Subcutaneous abdominal adipose tissue (tissue), 5 donors: Measurements from ENCODE around the gene ZEB1.

Source experiments
- H3K27ac ChIP-seq: one replicate; pipeline ENCODE4 v1.7.0; 2013; ENCODE audit warnings: low read depth, mild to moderate bottlenecking, inconsistent platforms, low read length, moderate library complexity
- H3K27me3 ChIP-seq, 5 donors: one replicate each; pipeline ENCODE4 v1.7.0; 2013; ENCODE audit warnings: low read length in 5 of 5, inconsistent platforms in 1 of 5; ENCODE audit not compliant: control insufficient read depth in 5 of 5, insufficient read depth in 4 of 5
- H3K36me3 ChIP-seq, 5 donors: one replicate each; pipeline ENCODE4 v1.7.0; 2013; ENCODE audit warnings: low read length in 5 of 5; ENCODE audit not compliant: control insufficient read depth in 5 of 5, insufficient read depth in 5 of 5
- H3K4me1 ChIP-seq, 5 donors: one replicate each; pipeline ENCODE4 v1.7.0; 2013; ENCODE audit warnings: low read length in 5 of 5, mild to moderate bottlenecking in 3 of 5, moderate library complexity in 1 of 5; ENCODE audit not compliant: control insufficient read depth in 5 of 5, insufficient read depth in 5 of 5
- H3K4me3 ChIP-seq, 5 donors: one replicate each; pipeline ENCODE4 v1.7.0; 2013; ENCODE audit warnings: low read length in 5 of 5, low read depth in 1 of 5
- H3K9ac ChIP-seq, 5 donors: one replicate each; pipeline ENCODE4 v1.7.0; 2013; ENCODE audit warnings: low read length in 5 of 5, mild to moderate bottlenecking in 4 of 5, moderate library complexity in 3 of 5
- H3K9me3 ChIP-seq, 5 donors: one replicate each; pipeline ENCODE4 v1.7.0; 2013; ENCODE audit warnings: low read length in 5 of 5; ENCODE audit not compliant: control insufficient read depth in 5 of 5
- donor health status: healthy.
- donor health status: healthy.
- donor health status: healthy.
- donor health status: healthy.
- donor health status: healthy.

The ZEB1 gene

DNA sequence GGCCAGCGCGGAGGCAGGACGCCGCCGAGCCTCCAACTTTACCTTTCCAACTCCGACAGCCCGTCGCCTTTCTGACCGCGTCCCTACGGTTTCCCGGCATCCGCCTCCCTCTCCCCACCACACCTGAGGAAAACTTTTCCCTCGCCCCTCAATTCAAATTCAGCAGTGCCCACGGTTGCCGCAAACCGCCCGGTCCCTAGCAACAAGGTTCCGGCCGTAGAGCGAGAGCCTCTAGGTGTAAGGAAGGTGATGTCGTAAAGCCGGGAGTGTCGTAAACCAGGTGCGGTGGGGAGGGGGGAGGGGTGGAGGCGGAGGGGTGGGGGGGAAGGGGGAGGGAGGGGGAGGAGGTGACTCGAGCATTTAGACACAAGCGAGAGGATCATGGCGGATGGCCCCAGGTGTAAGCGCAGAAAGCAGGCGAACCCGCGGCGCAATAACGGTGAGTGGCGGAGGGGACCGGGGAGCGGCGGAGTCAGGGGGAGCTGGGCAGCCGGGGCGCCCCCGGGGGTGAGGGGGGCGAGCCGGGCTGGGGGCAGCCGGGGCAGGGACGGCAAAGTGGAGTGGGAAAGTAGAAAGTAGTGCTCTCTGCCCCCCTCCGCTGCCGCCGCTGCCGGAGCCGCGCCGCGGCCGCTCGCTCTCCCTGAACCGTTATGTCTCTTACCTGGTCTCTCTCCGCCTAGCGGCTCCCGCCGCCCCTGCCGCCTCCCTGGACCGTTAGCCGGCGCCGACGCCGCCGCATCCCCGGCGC lies at the start of gene ZEB1:
TSS of gene ZEB1 (plus strand) at position 363 of the 748 bp plus-strand sequence. CDS start at position 382, 19 bp downstream.
- H3K9ac ChIP-seq, result peak within 1 kb of the TSS in 4 of 5 donors; percentile 77 to 89 (median 84)
- no peaks in the 10 kb centered on the region for H3K27me3 ChIP-seq
- peak within 1 kb of the TSS; percentile 89 to 93 (median 92) for H3K4me3 ChIP-seq
- peak within 1 kb of the TSS; percentile 89 for H3K27ac ChIP-seq
- H3K9me3 ChIP-seq, result no peaks in the 10 kb centered on the region
- H3K36me3 ChIP-seq, result no peaks in the 10 kb centered on the region
- H3K4me1 ChIP-seq, result peaks cover 0 to 51% (median 44%) of the 10 kb centered on the region in 5 donors

DNA sequence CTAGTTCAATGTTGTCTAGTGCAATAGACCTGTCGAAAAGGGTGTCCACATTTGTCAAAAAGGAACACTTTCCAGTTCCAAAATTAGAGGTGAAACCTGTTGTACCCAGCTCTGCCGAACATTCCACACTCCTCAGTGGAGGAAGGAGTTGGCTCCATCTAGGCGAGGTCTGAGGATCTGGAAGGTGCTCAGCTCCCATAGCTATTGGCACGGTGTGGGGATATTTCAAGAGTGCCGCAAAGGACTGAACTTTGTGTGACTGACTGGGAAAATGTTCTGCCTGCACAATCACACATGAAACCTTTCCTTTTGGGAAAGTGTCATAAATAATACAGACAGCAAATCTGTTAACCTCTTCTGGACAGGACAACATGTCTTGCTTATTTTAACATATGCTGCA lies 48.1 kb upstream of the ZEB1 start:
- peaks cover 0 to 14% (median 10%) of the 10 kb centered on the region in 5 donors for H3K4me1 ChIP-seq
- H3K9me3 ChIP-seq, result peaks cover 0 to 4% (median 0%) of the 10 kb centered on the region in 5 donors
- no peaks in the 10 kb centered on the region for H3K36me3 ChIP-seq
- H3K4me3 ChIP-seq, result no peak overlapping the region
- no peak overlapping the region for H3K9ac ChIP-seq
- no peaks in the 10 kb centered on the region for H3K27me3 ChIP-seq
- no peak overlapping the region for H3K27ac ChIP-seq

DNA sequence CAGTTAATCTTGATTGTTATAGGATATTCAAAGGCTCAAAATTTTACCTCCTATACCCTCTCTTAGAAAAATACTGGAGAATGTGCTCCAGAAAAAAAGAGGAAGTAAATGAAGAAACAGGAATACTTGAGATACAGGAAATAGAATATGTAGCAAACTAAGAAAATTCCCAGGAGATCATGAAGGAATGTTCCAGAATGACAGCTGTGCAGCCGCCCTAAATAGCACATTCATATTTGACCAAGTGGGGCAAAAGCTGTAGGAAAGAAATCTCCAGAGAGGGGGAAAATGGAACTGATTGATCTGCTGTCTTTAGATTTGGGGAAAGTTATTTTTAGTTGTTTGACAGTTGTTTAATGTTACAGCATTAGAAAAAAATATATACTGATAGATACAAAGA lies 46.2 kb upstream of the ZEB1 start:
- Histone ChIP-seq H3K9ac (no peak overlapping the region), H3K4me1 (peaks cover 0 to 14% (median 10%) of the 10 kb centered on the region in 5 donors), H3K27me3 (no peaks in the 10 kb centered on the region), H3K27ac (no peak overlapping the region), H3K9me3 (peaks cover 0 to 4% (median 0%) of the 10 kb centered on the region in 5 donors), H3K36me3 (no peaks in the 10 kb centered on the region), H3K4me3 (no peak overlapping the region)

DNA sequence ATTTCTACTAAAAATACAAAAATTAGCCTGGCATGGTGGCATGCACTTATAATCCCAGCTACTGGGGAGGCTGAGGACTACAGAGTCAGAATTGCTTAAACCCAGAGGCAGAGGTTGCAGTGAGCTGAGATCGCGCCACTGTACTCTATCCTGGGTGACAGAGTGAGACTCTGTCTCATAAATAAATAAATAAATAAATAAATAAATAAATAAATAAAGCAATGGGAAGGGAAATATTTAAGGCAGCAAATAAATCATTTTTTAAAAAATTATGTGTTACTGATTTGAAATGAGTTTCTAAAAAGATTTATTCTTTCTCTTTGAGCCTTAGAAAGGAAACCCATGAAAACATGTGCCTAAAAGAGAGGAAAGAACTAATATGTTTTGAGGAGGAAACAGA lies 45.2 kb upstream of the ZEB1 start:
- peaks cover 0 to 4% (median 0%) of the 10 kb centered on the region in 5 donors for H3K9me3 ChIP-seq
- H3K27me3 ChIP-seq, result no peaks in the 10 kb centered on the region
- H3K4me3 ChIP-seq, result no peak overlapping the region
- no peak overlapping the region for H3K27ac ChIP-seq
- no peak overlapping the region for H3K9ac ChIP-seq
- peaks cover 0 to 6% (median 4%) of the 10 kb centered on the region in 5 donors for H3K4me1 ChIP-seq
- no peaks in the 10 kb centered on the region for H3K36me3 ChIP-seq

DNA sequence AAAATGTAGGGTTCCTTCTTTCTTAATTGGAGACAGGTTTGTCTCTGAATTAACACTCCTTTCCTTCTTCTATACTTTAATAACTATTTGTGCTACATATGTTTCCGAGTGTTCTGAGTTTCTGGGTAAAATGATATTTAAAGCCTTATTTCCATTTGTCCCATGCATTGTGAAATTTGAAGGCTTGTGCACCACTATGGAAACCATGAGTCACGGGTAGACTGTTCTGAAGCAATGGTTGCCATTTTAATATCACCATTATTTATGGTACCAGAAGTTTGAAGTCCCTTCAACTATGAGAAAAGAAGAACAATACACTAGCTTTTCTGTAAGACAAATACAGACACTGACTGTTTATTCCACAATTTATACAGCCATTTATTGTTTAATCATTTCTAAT lies 44.7 kb upstream of the ZEB1 start:
- Histone ChIP-seq H3K9ac (no peak overlapping the region), H3K4me3 (no peak overlapping the region), H3K36me3 (no peaks in the 10 kb centered on the region), H3K4me1 (peaks cover 0 to 4% (median 0%) of the 10 kb centered on the region in 5 donors), H3K9me3 (peaks cover 0 to 4% (median 0%) of the 10 kb centered on the region in 5 donors), H3K27me3 (no peaks in the 10 kb centered on the region), H3K27ac (no peak overlapping the region)

DNA sequence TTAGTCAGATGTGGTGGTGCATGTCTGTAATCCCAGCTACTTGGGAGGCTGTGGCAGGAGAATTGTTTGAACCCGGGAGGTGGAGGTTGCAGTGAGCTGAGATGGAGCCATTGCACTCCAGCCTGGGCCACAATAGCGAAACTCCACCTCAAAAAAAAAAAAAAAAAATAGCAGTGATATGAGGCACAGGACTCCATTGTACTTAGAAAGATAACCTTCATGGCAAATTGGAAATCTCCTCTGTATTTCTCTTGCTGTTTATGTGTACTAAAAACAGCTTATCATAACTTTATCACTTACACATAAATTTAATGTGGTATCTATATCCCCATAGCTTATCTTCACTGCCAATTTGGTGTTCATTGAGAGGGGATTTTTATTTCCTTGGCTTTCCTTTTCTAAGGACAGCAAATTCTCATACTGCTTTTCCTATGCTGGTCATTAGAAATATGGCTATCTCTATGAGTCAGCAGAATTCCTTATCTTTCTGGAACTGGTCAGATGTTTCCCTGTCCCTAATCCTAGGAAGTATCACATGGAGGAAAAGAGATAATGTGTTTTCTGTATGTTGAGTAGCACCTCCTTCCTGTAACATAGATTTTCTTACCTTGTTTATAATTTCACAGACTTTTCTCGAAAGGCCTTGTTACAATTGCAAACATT lies 40.6 kb upstream of the ZEB1 start:
- Histone ChIP-seq H3K27ac (no peak overlapping the region), H3K9ac (no peak overlapping the region), H3K36me3 (no peaks in the 10 kb centered on the region), H3K27me3 (no peaks in the 10 kb centered on the region), H3K9me3 (peaks cover 0 to 2% (median 0%) of the 10 kb centered on the region in 5 donors), H3K4me1 (no peaks in the 10 kb centered on the region), H3K4me3 (no peak overlapping the region)

DNA sequence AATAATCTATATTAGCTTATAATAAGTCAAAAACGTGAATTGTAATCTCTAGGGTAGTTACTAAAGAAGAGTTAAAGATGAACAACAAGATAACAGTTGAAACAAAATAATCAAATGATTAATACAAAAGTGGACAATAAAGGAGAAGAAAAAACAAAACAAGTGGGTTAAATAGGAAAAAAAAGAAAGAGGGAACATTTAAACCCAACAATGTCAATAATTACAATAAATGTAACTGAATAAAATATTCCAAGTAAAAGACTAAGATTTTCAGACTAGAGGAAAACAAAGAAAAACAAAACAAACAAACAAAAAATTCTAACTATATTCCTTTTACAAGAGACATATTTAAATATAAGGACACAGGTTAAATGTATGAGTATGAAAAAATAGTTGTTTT lies 38.0 kb upstream of the ZEB1 start:
- H3K9ac ChIP-seq, result no peak overlapping the region
- no peaks in the 10 kb centered on the region for H3K4me1 ChIP-seq
- H3K27ac ChIP-seq, result no peak overlapping the region
- no peak overlapping the region for H3K4me3 ChIP-seq
- H3K27me3 ChIP-seq, result no peaks in the 10 kb centered on the region
- no peaks in the 10 kb centered on the region for H3K36me3 ChIP-seq
- H3K9me3 ChIP-seq, result peaks cover 0 to 2% (median 0%) of the 10 kb centered on the region in 5 donors

DNA sequence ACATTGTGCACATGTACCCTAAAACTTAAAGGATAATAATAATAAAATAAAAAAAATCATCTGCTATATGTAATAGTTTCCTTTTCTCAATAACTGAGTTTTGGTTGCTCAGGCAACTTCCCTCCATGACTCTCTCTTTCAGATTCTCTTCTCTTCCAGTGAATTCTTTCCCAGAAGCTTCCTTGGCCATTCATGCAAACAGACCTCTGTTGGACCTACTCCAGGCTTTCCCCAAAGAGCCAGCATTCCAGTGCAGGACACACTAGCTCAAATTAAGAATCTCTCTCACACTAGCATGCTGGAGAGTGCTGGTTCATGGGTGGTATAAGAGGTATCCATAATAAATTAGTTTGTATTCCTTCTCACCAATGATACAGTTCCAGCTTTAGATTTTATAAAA lies 31.0 kb upstream of the ZEB1 start:
- no peak overlapping the region for H3K27ac ChIP-seq
- H3K4me1 ChIP-seq, result no peaks in the 10 kb centered on the region
- no peaks in the 10 kb centered on the region for H3K9me3 ChIP-seq
- no peak overlapping the region for H3K9ac ChIP-seq
- H3K27me3 ChIP-seq, result no peaks in the 10 kb centered on the region
- H3K4me3 ChIP-seq, result no peak overlapping the region
- H3K36me3 ChIP-seq, result no peaks in the 10 kb centered on the region

DNA sequence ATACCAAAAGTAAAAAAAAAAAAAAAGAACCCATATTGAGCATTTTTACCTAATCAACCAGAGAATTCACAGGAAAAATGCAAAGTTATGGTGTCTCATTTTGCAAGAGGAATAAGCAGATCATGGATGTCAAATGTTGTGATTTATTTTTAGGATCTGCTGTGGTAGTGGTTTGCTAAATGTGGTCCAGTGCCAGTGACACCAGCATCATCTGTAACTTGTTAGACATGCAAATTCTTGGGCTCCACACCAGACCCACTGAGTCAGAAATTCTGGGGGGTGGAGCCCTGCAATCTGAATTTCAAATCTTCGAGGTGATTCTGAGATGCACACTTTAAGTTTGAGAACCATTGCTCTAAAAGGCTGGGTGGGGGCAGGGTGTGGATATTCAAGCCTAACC lies 30.1 kb upstream of the ZEB1 start:
- H3K9ac ChIP-seq, result no peak overlapping the region
- H3K27me3 ChIP-seq, result no peaks in the 10 kb centered on the region
- no peaks in the 10 kb centered on the region for H3K9me3 ChIP-seq
- no peaks in the 10 kb centered on the region for H3K36me3 ChIP-seq
- no peak overlapping the region for H3K27ac ChIP-seq
- H3K4me1 ChIP-seq, result no peaks in the 10 kb centered on the region
- H3K4me3 ChIP-seq, result no peak overlapping the region

DNA sequence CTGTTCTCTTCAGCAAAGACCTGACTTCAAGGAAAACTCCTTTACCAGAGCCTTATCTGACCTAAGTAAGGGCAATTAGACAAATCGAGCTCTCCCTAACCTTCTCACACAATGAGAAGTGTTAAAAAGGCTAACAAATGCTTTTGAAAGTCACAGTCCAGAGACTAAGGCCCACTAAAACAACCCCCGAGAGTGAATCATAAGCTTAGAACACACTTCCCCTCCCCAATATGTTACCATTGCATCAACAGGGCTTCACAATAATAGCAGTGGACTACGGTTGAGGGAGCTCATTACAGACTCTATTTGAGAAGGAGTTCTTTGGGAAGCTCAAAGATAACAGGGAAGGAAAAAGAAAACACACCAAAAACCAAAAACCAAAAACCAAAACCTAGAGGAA lies 28.6 kb upstream of the ZEB1 start:
- no peak overlapping the region for H3K4me3 ChIP-seq
- H3K9ac ChIP-seq, result no peak overlapping the region
- H3K36me3 ChIP-seq, result no peaks in the 10 kb centered on the region
- no peak overlapping the region for H3K27ac ChIP-seq
- no peaks in the 10 kb centered on the region for H3K4me1 ChIP-seq
- no peaks in the 10 kb centered on the region for H3K27me3 ChIP-seq
- no peaks in the 10 kb centered on the region for H3K9me3 ChIP-seq
